Transverse colon (tissue), 4 donors: Measurements from ENCODE around the gene RPL37. TPM values are rescaled to one million over a fixed set of nuclear protein-coding genes. Genes with fewer than 3 reads are reported as not detected.
"Not testable (repeated sequence)": the region's sequence is repeated elsewhere in the genome, so short reads cannot be mapped to it uniquely, and the experiment has no call there.

Source experiments
- DNase-seq: peaks from one replicate; pipeline ENCODE4 v3.0.0-alpha.2; 2019
- H3K27ac ChIP-seq, 4 donors: fragments of 200-600 bp; sonication (generic); 2 replicates each; pipeline ENCODE4 v1.5.1; 2016 to 2018; ENCODE audit warnings: inconsistent platforms in 4 of 4
- H3K27me3 ChIP-seq: fragments of 200-600 bp; sonication (generic); 2 replicates; pipeline ENCODE4 v1.5.1; 2017; ENCODE audit warnings: inconsistent platforms
- H3K36me3 ChIP-seq, 4 donors: fragments of 200-600 bp; sonication (generic); 2 replicates each; pipeline ENCODE4 v1.5.1; 2017 to 2019; ENCODE audit warnings: inconsistent platforms in 4 of 4
- H3K4me1 ChIP-seq, 4 donors: fragments of 200-600 bp; sonication (generic); 2 replicates each; pipeline ENCODE4 v1.5.1; 2017 to 2020; ENCODE audit warnings: inconsistent platforms in 4 of 4
- H3K4me3 ChIP-seq, 4 donors: fragments of 200-600 bp; sonication (generic); 1 replicate in 1 of 4; 2 replicates in 3 of 4; pipeline versions ENCODE4 v1.5.1 to v1.6.1; 2017 to 2019; ENCODE audit warnings: inconsistent platforms in 4 of 4
- H3K9me3 ChIP-seq, 2 donors: fragments of 200-600 bp; sonication (generic); 2 replicates each; pipeline ENCODE4 v1.5.1; 2017 to 2019; ENCODE audit warnings: inconsistent platforms in 2 of 2
- CTCF ChIP-seq, 5 experiments: fragments of 200-600 bp in 3 of 5; fragments of 450-650 bp in 2 of 5; sonication (generic) in 3 of 5; IDR thresholded peaks; 1 replicate in 2 of 5; 2 replicates in 3 of 5; pipeline ENCODE4 v1.5.1; 2016 to 2017; ENCODE audit warnings: antibody characterized with exemption in 5 of 5, inconsistent platforms in 3 of 5, mild to moderate bottlenecking in 2 of 5, moderate library complexity in 1 of 5
- EP300 ChIP-seq: sonication (generic); formaldehyde crosslinking; IDR thresholded peaks from one replicate; pipeline ENCODE4 v1.6.1; 2017; ENCODE audit warnings: antibody characterized with exemption, low read depth
- POLR2A ChIP-seq: fragments of 450-650 bp; IDR thresholded peaks from one replicate; pipeline ENCODE4 v1.6.1; 2016; ENCODE audit warnings: antibody characterized with exemption, mild to moderate bottlenecking, moderate library complexity
- POLR2AphosphoS5 ChIP-seq, 3 donors: sonication (generic); formaldehyde crosslinking; IDR thresholded peaks; one replicate each; pipeline ENCODE4 v1.6.1; 2016; ENCODE audit warnings: antibody characterized with exemption in 3 of 3
- WGBS, 2 donors: methylation state at CpG; one replicate each; pipeline ENCODE4 v1.1.5; 2018; ENCODE audit warnings: low coverage in 1 of 2; 5-methylcytosine and 5-hydroxymethylcytosine counted together
- in situ Hi-C, 4 donors: fragments of 200-750 bp; cut with MboI; loops; one replicate each; pipeline versions ENCODE4 v1.15.0 to v1.15.1; 2017; ENCODE audit warnings: low sequenced_read_pairs in 3 of 4, low pct_ligation_motif_present in 1 of 4, low pct_unique_long_range_greater_than_20kb in 1 of 4
- intact Hi-C: fragments of 100-400 bp; cut with DNase I; formaldehyde crosslinking; loops from one replicate; pipeline ENCODE4 v1.15.1; 2023; ENCODE audit warnings: low total_unique reads
- total RNA-seq, 4 donors: library from RNA; depleted of rRNA; stranded (reverse); fragments of >200 nt; gene quantifications; one replicate each; pipeline ENCODE4 v1.1.0, GENCODE V29; 2016

RPL37 gene
- total RNA-seq, 4 donors from 2014 or later, result 15.1 to 157 (median 90.5) TPM

- no peaks in the 10 kb centered on the region for H3K9me3 ChIP-seq
- peak; percentile 93 for DNase-seq
Measured at GRCh38 chr5:40798012-40798800, 36.8 kb downstream of the RPL37 start, which contains the start of gene PRKAA1. PRKAA1 (minus strand) TSS chr5:40798374; CDS start chr5:40798189, 185 bp downstream.

GRCh38 chr5:40797273-40798011 is 37.6 kb downstream of the RPL37 start:
- intact Hi-C loops, result no loop called here
- Histone ChIP-seq H3K4me3 (peak overlapping the region; percentile 78 to 94 (median 90)), H3K4me1 (peaks cover 14 to 49% (median 26%) of the 10 kb centered on the region in 4 donors), H3K9me3 (no peaks in the 10 kb centered on the region), H3K27ac (peak overlapping the region; percentile 89 to 98 (median 94)), H3K27me3 (no peaks in the 10 kb centered on the region), H3K36me3 (no peaks in the 10 kb centered on the region)
- in situ Hi-C loops, result no loop called here
- 1 to 2% methylated on average over 6 to 43 of the region's 56 CpGs for WGBS, 2 donors
- TF ChIP-seq CTCF (IDR thresholded peaks at IDR 0.05) (no peak), EP300 (no peak), POLR2AphosphoS5 (IDR thresholded peaks at IDR 0.05) (peak in 1 of 3 donors; percentile 5), POLR2A (no peak)
- peak; percentile 81 for DNase-seq

More at GRCh38 chr5:40798012-40798800, 36.8 kb downstream of the RPL37 start, which contains the start of gene PRKAA1:
- H3K4me1 ChIP-seq, result peaks cover 14 to 43% (median 24%) of the 10 kb centered on the region in 4 donors
- in situ Hi-C loops, result no loop called here
- H3K27me3 ChIP-seq, result no peaks in the 10 kb centered on the region
- 1% methylated on average over 31 of the region's 70 CpGs; no CpG with 5 or more reads in 1 of the 2 donors for WGBS, 2 donors
- intact Hi-C loops, result no loop called here
- peak within 1 kb of the TSS; percentile 89 to 98 (median 94) for H3K27ac ChIP-seq
- H3K36me3 ChIP-seq, result no peaks in the 10 kb centered on the region
- H3K4me3 ChIP-seq, result peak within 1 kb of the TSS; percentile 78 to 94 (median 90)
- TF ChIP-seq EP300, result no peak
- peak; percentile 67 for TF ChIP-seq POLR2A
- peak; percentile 59 to 79 (median 65) for TF ChIP-seq CTCF (IDR thresholded peaks at IDR 0.05)
- peak; percentile 44 to 76 (median 73) for TF ChIP-seq POLR2AphosphoS5 (IDR thresholded peaks at IDR 0.05)

DNA sequence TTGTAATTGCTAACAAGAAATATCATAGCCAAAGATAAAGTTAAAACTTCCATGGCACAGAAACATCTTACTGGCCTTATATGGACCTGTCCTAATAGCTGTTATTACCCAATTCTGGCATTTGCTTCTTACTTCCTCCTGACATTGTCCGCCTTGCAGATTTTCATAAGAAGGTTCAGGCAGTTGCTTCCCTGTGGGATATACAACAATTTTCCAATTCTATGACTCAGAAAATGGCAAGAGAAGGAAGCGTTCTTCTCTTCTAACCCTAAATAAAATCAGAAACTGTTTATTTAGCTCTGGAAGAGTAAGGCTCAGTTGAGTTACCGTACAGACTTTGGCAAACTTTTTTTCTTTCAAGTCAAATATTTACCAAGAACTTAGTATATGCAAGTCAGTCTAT is 38.5 kb downstream of the RPL37 start:
- H3K27ac ChIP-seq, result peak overlapping the region; percentile 89 to 98 (median 94)
- DNase-seq, result no peak
- TF ChIP-seq CTCF (IDR thresholded peaks at IDR 0.05) (no peak), POLR2AphosphoS5 (IDR thresholded peaks at IDR 0.05) (peak; percentile 14 to 34 (median 17)), EP300 (no peak), POLR2A (no peak)
- H3K4me3 ChIP-seq, result peak overlapping the region in 3 of 4 donors; percentile 88 to 94 (median 91)
- in situ Hi-C loops (no loop called here), intact Hi-C loops (no loop called here)
- no peaks in the 10 kb centered on the region for H3K27me3 ChIP-seq
- WGBS, 2 donors, result 20 to 22% methylated on average over 3 of the region's 3 CpGs
- H3K36me3 ChIP-seq, result no peaks in the 10 kb centered on the region
- no peaks in the 10 kb centered on the region for H3K9me3 ChIP-seq
- peaks cover 14 to 59% (median 34%) of the 10 kb centered on the region in 4 donors for H3K4me1 ChIP-seq

- in situ Hi-C loops, H3K27me3 ChIP-seq, DNase-seq, H3K4me3 ChIP-seq, H3K36me3 ChIP-seq, intact Hi-C loops, H3K27ac ChIP-seq, H3K9me3 ChIP-seq: not testable (repeated sequence)
- WGBS, 2 donors, result 70 to 79% methylated on average over 2 to 3 of the region's 3 CpGs
- H3K4me1 ChIP-seq, result peaks cover 14 to 70% (median 41%) of the 10 kb centered on the region in 4 donors
Measured at GRCh38 chr5:40794877-40795276, 40.1 kb downstream of the RPL37 start.

GRCh38 chr5:40794340-40794739 is 40.7 kb downstream of the RPL37 start:
- DNase-seq, H3K9me3 ChIP-seq, in situ Hi-C loops, H3K4me3 ChIP-seq, intact Hi-C loops, H3K27ac ChIP-seq, H3K36me3 ChIP-seq, H3K27me3 ChIP-seq: not testable (repeated sequence)
- peaks cover 14 to 69% (median 40%) of the 10 kb centered on the region in 4 donors for H3K4me1 ChIP-seq

DNA sequence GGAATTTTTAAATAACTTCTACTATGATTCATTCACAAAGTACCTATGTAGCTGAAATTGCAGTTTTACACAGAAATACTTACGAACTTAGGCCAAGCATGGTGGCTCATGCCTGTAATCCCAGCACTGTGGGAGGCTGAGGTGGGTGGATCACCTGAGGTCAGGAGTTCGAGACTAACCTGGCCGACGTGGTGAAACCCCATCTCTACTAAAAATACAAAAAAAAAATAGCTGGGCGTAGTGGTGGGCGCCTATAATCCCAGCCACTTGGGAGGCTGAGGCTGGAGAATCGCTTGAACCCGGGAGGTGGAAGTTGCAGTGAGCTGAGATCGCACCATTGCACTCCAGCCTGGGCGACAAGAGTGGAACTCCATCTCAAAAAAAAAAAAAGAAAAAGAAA is 42.3 kb downstream of the RPL37 start:
- DNase-seq, H3K27me3 ChIP-seq, H3K36me3 ChIP-seq, in situ Hi-C loops, H3K27ac ChIP-seq, H3K4me3 ChIP-seq, H3K9me3 ChIP-seq, intact Hi-C loops: not testable (repeated sequence)
- H3K4me1 ChIP-seq, result peaks cover 14 to 70% (median 37%) of the 10 kb centered on the region in 4 donors
- WGBS, 2 donors, result 93 to 94% methylated on average over 3 to 10 of the region's 10 CpGs
